Medulla oblongata (tissue), 1 donor: ENCODE data around the gene HS3ST2.
"Not testable (repeated sequence)": the region's sequence is repeated elsewhere in the genome, so short reads cannot be mapped to it uniquely, and the experiment has no call there.

Source experiments
- DNase-seq: peaks from one replicate; pipeline ENCODE4 v3.0.0-alpha.2; 2015; ENCODE audit errors: extremely low spot score

HS3ST2 gene

DNA sequence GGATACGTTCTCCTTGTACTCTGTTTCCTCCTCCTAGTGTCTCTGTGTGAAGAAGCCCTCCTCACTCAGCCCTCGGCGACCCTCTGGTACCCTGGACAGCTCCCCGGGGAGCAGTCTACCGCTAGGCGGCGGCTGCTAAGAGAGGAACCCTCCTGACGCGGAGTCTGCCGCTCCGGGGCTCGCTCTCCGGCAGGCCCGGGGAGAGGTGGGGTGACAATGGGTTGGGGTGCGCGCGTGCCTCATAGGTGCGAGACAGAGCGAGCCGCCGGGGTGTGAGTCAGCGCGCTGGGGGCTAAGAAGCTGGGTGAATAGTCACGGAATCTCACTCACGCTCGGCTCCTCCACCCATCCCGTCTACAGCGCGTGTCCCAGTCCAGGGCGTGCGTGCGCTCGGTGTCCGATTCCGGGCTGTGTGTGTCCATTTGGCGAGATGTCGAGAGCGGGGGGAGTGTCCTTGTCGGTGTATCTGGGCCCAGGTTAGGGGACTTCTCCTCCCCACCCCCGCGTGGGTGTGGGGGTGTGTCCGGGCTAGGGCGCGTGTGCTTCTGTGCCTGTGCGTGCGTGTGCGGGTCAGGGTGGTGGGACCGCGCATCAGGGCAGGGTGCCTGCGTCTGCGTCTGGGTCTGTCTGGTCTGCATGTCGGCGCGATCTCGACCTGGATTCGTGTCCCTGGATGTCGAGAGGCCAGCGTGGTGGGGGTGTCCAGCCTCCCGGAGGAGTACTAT lies 577 bp upstream of the HS3ST2 start:
- peak; percentile 7 for DNase-seq

- DNase-seq = no peak
These were observed 746 bp downstream of the HS3ST2 start for GRCh38 chr16:22814711-22815105.

DNA sequence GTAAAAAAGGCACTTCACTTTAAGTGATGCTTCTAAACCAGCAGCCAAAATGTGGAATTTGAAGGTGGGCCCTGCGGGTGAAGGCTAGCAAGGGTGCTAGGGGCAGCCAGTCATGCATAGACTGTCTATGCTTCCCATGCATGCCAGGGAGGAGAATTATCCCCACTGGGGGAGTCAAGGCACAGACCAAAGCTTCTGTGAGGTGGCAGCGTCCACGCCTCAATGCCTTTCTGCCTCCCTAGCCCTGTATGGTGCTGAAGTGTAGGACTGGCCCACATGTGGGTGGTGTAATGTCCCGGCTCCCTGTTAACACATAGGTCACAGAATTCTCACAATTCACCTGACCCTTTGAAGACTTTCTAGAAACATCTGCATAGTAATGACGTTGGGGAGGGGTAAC lies 1.9 kb downstream of the HS3ST2 start:
- no peak for DNase-seq

- no peak for DNase-seq
These were observed 2.5 kb downstream of the HS3ST2 start for GRCh38 chr16:22816475-22816874.

GRCh38 chr16:22818736-22819135 lies 4.8 kb downstream of the HS3ST2 start:
- not testable (repeated sequence) for DNase-seq

- no peak for DNase-seq
These were observed 24.7 kb downstream of the HS3ST2 start for GRCh38 chr16:22838681-22839080.

GRCh38 chr16:22842031-22842430 lies 28.1 kb downstream of the HS3ST2 start:
- DNase-seq = not testable (repeated sequence)

DNA sequence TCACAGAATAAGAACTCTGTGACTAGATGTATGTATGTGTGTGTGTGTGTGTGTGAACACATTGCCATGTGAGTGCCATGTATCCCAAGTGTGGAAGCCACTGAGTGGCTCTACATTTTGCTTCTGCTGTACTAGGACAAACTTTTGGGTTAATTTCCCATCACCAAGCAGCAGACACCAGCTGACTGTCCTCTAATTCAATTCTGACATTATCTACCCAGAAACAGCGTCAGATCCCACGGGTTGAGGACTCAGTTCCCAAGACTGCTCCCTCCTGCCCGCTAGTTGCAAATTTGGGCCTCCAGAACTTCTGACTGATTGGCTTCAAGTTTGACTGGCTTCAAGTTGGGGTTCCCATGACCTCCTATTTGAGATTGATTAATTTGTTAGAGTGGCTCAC lies 29.2 kb downstream of the HS3ST2 start:
- DNase-seq = no peak

- DNase-seq = no peak
These were observed 29.9 kb downstream of the HS3ST2 start for GRCh38 chr16:22843856-22844255.

- no peak for DNase-seq
These were observed 30.5 kb downstream of the HS3ST2 start for GRCh38 chr16:22844416-22844815.

GRCh38 chr16:22847100-22847499 lies 33.1 kb downstream of the HS3ST2 start:
- no peak for DNase-seq

DNA sequence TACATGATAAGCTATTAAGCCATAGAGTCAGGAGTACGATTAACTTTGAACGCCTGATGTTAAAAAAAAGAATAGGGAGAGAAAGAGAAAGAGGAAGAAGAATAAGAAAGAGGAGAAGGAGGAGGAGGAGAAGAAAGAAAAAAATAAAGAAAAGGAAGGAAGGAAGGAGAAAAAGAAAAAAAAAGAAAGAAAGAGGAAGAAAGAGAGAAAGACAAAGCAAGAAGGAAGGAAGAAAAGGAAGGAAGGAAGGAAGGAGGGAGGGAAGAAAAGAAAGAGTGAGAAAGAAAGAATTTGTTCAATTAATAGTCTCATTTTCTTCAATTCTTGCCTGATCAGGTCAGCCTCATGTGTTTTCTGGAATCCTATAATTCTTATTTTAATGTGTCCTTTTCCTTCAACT lies 33.7 kb downstream of the HS3ST2 start:
- DNase-seq = no peak

DNA sequence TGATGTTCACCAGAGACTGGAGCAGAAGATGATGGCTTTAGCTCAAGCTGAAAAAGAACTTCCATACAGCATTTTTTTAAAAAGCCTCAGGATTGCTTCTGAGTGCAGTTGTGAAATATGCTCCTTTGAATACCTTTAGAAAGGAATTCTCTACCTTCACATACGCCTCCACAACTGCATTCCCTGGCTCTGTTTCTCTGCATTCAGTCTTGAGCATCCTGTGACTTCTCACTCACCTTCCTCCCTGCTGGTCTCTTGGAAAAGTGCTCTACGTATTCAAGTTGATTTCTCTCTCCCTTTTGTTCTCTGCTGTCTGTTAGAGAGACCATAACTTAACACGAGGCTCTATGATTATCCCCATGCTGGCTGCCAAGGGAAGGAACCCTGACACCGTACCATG lies 34.5 kb downstream of the HS3ST2 start:
- no peak for DNase-seq

DNA sequence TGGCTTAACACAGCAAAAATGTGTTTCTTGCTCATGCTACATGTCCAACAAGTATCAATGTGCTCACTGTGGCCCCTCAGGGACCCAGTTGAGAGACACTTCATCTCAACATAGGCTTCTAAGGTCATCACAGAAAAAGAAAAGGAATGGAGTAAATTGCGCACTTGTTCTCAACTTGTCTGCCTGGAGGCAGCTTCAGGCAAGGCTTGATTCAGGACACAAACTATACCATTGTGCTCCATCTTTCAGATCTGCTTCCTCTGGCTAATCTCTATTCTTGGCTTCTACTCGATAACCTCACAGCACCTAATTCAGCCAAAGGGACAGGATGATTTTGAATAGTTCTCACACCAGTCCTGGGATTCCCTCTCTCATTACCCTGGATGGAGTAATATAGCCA lies 35.6 kb downstream of the HS3ST2 start:
- no peak for DNase-seq

DNA sequence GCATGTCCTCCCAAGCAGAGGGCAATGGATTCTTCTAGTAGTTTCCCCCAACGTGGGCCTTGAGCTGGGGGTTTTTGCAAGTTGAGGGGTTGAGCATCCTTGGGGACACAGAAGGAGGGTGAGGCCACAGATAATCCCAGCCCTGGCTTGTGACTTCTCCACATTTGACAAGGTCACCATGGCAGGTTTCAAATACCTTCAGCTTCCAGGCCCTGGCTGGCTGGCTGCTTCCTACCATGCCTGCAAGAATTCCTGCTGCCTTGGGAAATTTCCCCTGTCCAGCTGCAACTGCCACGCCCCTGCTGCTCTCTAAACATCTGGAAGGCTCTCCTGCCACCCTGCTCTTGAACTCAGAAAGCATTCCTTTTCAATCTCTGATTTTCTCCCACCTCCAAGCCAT lies 41.3 kb downstream of the HS3ST2 start:
- DNase-seq = no peak

- DNase-seq = no peak
These were observed 43.5 kb downstream of the HS3ST2 start for GRCh38 chr16:22857296-22858025.

- DNase-seq = no peak
These were observed 46.0 kb downstream of the HS3ST2 start for GRCh38 chr16:22859925-22860324.

DNA sequence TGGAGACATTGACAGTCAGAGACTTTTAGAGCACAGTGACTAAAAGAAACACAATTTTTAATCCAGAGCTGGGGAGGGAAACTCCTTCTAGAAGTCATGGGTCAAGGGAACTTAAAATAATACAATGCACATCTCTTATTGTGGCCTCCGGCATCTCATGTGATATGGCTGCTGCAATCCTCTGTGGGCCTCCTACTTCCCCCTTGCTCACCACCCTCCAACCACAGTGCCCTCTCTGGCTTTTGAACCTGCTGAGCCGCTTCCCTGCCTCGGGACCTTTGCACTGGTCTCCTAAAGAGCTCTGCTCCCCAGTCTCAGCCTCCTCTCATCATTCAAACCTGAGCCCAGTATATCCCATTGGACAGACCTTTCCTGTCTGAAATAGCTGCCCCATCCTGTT lies 47.6 kb downstream of the HS3ST2 start:
- DNase-seq = no peak

DNA sequence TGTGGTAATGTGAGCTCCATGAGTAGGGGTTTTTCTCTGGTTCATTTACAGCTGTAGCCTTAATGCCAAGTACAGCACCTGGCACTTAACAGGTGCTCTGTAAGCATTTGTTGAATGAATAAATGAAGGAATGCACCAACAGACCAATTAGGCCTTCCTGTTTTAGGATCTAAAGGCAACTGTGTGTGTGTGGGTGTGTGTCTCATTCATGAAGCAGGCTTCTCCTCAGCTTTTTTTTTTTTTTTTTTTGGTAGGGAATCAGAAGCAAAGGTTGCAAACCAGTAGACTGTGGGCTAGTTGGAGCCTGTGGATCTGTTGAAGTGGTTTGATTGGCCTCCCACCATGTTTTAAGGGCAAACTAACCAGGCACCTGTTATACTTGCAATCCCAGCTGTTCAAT lies 48.1 kb downstream of the HS3ST2 start:
- DNase-seq = no peak

DNA sequence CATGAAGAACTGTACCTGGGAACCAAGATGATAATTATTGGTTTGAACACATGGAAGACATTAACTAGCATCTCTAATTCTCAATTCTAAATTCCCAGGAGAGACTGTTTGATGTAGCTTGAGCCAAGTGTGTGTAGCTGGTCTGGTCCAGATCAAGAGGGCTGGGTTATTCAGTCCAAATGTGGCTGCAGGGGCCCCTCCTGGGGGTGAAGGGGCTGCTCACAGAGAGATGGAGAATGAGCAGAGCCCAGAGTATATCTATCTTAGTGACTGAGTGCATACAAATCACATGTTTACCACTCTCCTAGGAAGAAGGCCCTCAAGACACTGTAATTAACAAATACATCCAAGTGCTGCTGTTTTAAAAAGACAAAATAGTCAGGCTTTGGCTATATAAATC lies 50.4 kb downstream of the HS3ST2 start:
- no peak for DNase-seq

- DNase-seq = no peak
These were observed 54.7 kb downstream of the HS3ST2 start for GRCh38 chr16:22868593-22869224.

GRCh38 chr16:22871861-22872260 lies 57.9 kb downstream of the HS3ST2 start:
- DNase-seq = no peak

DNA sequence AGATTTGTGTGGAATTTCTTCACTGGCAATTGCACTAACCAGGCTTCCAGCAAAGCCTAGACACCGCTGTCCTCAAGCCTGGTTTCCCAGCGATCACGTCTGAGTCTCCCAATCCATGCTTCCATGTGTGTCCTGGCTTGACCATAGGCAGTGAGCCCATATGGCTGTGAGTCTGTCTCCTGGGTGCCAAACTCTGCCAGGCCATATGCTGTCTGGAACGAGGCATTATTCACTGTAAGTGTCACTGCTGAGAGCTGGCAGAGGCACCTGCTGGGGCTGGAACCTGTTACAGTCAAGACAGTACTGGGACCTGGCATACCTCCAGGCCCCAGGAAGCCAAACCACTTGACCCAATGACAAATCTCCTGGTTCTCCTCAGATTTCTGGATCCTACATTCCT lies 60.4 kb downstream of the HS3ST2 start:
- DNase-seq = no peak
